AG04450 (cell line): ENCODE measurements around the gene FAM83G. TPM values are rescaled to one million over a fixed set of nuclear protein-coding genes. Genes with fewer than 3 reads are reported as not detected.

ENCODE experiments used
- CTCF ChIA-PET: fragments of 300-600, 350-600 bp; formaldehyde crosslinking; extraction: SDS; loops from one replicate; lab custom pipeline; 2022; ENCODE audit warnings: antibody characterized with exemption, inconsistent platforms; lab: Charles Lee
- POLR2A ChIA-PET: fragments of 350-600 bp; formaldehyde crosslinking; extraction: SDS; loops from one replicate; lab custom pipeline; 2021; ENCODE audit warnings: antibody characterized with exemption, inconsistent platforms; lab: Yijun Ruan, JAX
- DNase-seq: peaks from one replicate; pipeline ENCODE4 v3.0.0-alpha.2; 2011; ENCODE audit warnings: low read depth, low spot score
- H3K27ac ChIP-seq: one replicate; pipeline ENCODE4 v1.5.1; 2012; ENCODE audit warnings: low read depth, low read length, control low read depth
- H3K27me3 ChIP-seq: one replicate; pipeline ENCODE4 v1.6.0; 2012; ENCODE audit warnings: low read length; ENCODE audit not compliant: control insufficient read depth, insufficient read depth
- H3K4me3 ChIP-seq: 2 replicates; pipeline ENCODE4 v1.5.1; 2011; ENCODE audit warnings: mild to moderate bottlenecking, low read depth, low read length, control low read depth
- H3K9me3 ChIP-seq: 2 replicates; pipeline ENCODE4 v1.5.1; 2012; ENCODE audit warnings: low read length; ENCODE audit not compliant: control insufficient read depth, insufficient read depth
- polyA plus RNA-seq: library from polyadenylated mRNA; depleted of rRNA; stranded (reverse); fragments of >200 nt; gene quantifications from 2 replicates; pipeline ENCODE4 v1.2.3, GENCODE V29; 2011
- TF ChIP-seq, protein P1 (sequence below): IDR thresholded peaks from 2 replicates; pipeline ENCODE4 v1.5.1; 2011; ENCODE audit warnings: low read depth, low read length, control low read depth, inconsistent platforms

Gene FAM83G
- polyA plus RNA-seq, 1 experiment = 4.8 TPM

- ChIA-PET POLR2A (no interaction called here), CTCF (no interaction called here)
- no peak overlapping the region for H3K27ac ChIP-seq
- DNase-seq = no peak
- TF ChIP-seq, protein P1, sequence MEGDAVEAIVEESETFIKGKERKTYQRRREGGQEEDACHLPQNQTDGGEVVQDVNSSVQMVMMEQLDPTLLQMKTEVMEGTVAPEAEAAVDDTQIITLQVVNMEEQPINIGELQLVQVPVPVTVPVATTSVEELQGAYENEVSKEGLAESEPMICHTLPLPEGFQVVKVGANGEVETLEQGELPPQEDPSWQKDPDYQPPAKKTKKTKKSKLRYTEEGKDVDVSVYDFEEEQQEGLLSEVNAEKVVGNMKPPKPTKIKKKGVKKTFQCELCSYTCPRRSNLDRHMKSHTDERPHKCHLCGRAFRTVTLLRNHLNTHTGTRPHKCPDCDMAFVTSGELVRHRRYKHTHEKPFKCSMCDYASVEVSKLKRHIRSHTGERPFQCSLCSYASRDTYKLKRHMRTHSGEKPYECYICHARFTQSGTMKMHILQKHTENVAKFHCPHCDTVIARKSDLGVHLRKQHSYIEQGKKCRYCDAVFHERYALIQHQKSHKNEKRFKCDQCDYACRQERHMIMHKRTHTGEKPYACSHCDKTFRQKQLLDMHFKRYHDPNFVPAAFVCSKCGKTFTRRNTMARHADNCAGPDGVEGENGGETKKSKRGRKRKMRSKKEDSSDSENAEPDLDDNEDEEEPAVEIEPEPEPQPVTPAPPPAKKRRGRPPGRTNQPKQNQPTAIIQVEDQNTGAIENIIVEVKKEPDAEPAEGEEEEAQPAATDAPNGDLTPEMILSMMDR = no peak
- no peak overlapping the region for H3K4me3 ChIP-seq
- H3K27me3 ChIP-seq = no peaks in the 10 kb centered on the region
- H3K9me3 ChIP-seq = no peaks in the 10 kb centered on the region
These were observed 17.9 kb downstream of the FAM83G start for GRCh38 chr17:18986541-18987229.

DNA sequence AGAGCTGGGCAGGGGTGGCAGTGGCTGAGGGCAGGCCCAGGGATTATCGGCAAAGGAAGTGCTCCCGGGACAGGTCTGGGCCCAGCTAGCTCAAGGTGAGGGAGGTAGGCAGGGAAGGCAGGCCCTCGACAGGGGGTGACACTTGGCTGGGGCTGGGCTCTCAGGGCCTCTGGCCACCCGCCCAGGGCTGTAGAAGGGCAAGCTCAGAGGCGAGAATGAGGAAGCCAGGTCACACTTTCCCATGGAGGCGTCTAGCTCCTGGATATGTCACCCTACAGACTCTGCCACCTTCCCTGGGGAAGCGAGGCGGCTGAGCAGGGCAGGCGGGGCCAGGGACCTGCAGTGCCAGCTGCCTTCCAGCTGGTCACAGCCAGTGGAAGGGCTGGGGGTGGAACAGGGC lies 19.1 kb downstream of the FAM83G start:
- H3K4me3 ChIP-seq = no peak overlapping the region
- no peaks in the 10 kb centered on the region for H3K27me3 ChIP-seq
- H3K27ac ChIP-seq = no peak overlapping the region
- no peak for DNase-seq
- no peaks in the 10 kb centered on the region; the same call in 1 of the 2 replicates for H3K9me3 ChIP-seq
- CTCF ChIA-PET = no interaction called here
- TF ChIP-seq, protein P1 = no peak
- POLR2A ChIA-PET = interaction anchor here (0.6 to 0.9 kb wide), 2 partner anchors 9 to 28 kb away, joined by 3 read pairs; no protein-coding TSS in a partner anchor

DNA sequence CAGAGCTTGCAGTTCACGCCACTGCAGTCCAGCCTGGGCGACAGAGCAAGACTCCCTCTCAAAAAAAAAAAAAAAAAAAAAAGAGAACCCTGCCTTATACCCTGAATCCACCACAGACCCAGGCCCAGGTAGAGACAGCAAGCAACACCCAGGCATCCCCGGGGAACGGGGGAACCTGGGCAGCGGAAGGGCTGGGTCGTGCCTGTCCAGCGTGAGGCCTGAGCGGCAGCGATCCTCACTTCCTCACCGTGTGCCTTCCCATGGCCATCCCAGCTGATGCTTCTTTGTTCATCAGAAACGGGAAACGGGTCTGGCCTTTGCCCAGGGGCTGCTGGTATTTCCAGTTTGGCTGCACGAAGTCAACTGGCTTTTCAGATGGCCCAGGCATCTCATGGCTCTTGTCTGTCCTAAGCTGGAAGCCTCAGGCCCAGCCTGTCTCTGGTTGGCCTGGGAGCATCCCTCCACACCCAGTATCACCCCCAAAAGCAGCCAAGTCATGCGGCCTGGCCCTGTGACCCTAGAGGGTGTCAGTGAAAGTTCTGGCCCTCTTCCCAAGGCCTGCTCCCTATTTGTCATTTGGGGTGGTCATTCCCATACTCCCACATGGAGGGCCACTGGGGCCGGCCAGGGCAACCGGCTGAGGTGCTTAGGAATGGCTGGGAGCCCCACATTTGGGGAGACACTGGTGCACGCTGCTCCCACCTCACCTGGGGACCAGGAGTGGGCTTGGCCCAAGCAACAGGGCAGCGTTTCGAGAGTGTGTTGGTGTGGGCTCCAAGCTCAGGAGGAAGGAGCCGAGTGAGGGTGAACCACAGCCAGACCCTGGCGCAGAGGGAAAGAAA lies 20.1 kb downstream of the FAM83G start:
- ChIA-PET POLR2A (no interaction called here), CTCF (no interaction called here)
- DNase-seq = no peak
- Histone ChIP-seq H3K9me3 (no peaks in the 10 kb centered on the region; the same call in 1 of the 2 replicates), H3K27ac (no peak overlapping the region), H3K4me3 (no peak overlapping the region), H3K27me3 (no peaks in the 10 kb centered on the region)
- TF ChIP-seq, protein P1 = no peak

DNA sequence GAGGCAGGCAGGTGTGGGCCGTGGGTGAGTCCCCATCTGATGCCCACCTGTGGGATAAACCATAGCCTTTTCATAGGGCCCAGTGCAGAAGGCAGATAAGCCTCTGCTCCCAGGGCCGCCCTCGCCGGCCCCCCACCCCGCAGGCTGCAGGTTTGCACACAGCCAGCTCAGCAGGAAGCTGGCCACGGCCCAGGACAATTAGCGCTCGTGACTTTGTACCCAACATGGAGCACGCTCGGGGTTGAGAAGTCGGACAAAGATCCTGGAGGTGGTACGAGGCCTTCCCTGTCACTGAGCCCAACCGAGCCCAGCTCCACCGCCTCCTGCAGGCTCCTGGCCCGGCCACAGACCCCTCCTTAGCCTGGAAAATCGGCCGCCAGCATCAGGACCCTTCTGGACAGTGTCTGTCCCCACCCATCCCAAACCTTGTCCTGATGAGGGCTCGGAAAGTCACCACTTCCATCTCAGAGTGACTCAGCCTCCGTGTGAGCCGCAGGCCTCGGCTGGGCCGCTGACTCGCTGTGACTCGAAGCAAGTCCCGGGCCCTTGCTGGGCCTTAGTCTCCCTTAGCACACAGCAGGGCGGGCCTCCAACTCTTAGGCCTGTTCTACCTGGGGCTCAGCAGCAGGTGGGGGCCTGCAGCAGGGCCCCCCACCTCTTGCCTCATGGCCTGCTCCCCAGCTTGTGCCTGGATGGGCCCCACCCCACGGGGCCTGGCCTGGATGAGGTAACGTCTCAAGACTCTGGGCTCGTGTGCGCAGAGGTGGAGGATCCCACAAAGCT lies 22.7 kb downstream of the FAM83G start:
- POLR2A ChIA-PET = no interaction called here
- TF ChIP-seq, protein P1 = no peak
- Histone ChIP-seq H3K9me3 (no peaks in the 10 kb centered on the region; the same call in 1 of the 2 replicates), H3K27me3 (no peaks in the 10 kb centered on the region), H3K4me3 (no peak overlapping the region), H3K27ac (peak overlapping the region; percentile 85)
- no peak for DNase-seq
- CTCF ChIA-PET = interaction anchor here (0.9 kb wide), 1 partner anchor 21 kb away, joined by 3 read pairs; no protein-coding TSS in a partner anchor
